ENCODE measurements around the gene MAGEB4.

Gene MAGEB4

GRCh38 chrX:30283456-30284200 is 41.8 kb downstream of the MAGEB4 start:
- DNase-seq (ENCODE audit: low read depth in 3 of 3, low spot score in 1 of 3): no peak
